ENCODE measurements around the gene MYO1B.

- TF ChIP-seq MAZ (IDR thresholded peaks at IDR 0.05; ENCODE audit: borderline replicate concordance, low read depth, low read length) (no peak), POLR2A (IDR thresholded peaks at IDR 0.05; ENCODE audit: low read depth, low read length) (no peak), CTCF (conservative IDR thresholded peaks at IDR 0.05; ENCODE audit: low read depth, low read length) (no peak), RAD21 (IDR thresholded peaks at IDR 0.05; ENCODE audit: low read length) (no peak)
Measured at GRCh38 chr2:191396794-191397193, 151.6 kb downstream of the MYO1B start.

All from IMR-90 (cell line).